HFFc6 (cell line): ENCODE results near the gene TENM4. TPM values are rescaled to one million over a fixed set of nuclear protein-coding genes. Genes with fewer than 3 reads are reported as not detected.

ENCODE experiments used
- DNase-seq: peaks from one replicate; pipeline ENCODE4 v3.0.0-alpha.2; 2018
- H3K27ac Mint-ChIP-seq: 2 replicates; pipeline ENCODE4 v1.8.0; 2020; ENCODE audit warnings: mild to moderate bottlenecking, mixed read lengths
- H3K27me3 Mint-ChIP-seq: 2 replicates; pipeline ENCODE4 v1.8.0; 2021; ENCODE audit warnings: mild to moderate bottlenecking, moderate library complexity, mixed read lengths; ENCODE audit not compliant: insufficient read depth
- H3K36me3 Mint-ChIP-seq: 2 replicates; pipeline ENCODE4 v1.8.0; 2021; ENCODE audit warnings: low read depth, mixed read lengths
- H3K4me1 Mint-ChIP-seq: 2 replicates; pipeline ENCODE4 v1.8.0; 2020; ENCODE audit warnings: low read depth, mixed read lengths
- H3K4me3 Mint-ChIP-seq: 2 replicates; pipeline ENCODE4 v1.8.0; 2020; ENCODE audit warnings: mild to moderate bottlenecking, moderate library complexity, mixed read lengths
- H3K9me3 Mint-ChIP-seq: 2 replicates; pipeline ENCODE4 v1.8.0; 2020; ENCODE audit warnings: mild to moderate bottlenecking, mixed read lengths
- total RNA-seq, 6 experiments: library from RNA; stranded (reverse); fragmentation: NEBNext Ultra II Directional; extraction: Animal tissue kit (Norgen Biotek cat#: 25700); gene quantifications; 2 replicates in 1 of 6; 3 replicates in 5 of 6; pipeline ENCODE4 v1.2.3, GENCODE V29; 2021
- TF ChIP-seq, protein P1 (sequence below): fragments of 200-600 bp; sonication (generic); IDR thresholded peaks from 2 replicates; pipeline ENCODE4 v1.5.0; 2021; ENCODE audit warnings: antibody characterized with exemption, mild to moderate bottlenecking

TENM4 gene
- total RNA-seq, 6 experiments from 2014 or later, result 20.9 to 45.5 (median 26.5) TPM

- peak; percentile 32 for DNase-seq
- H3K27me3 Mint-ChIP-seq, result peaks cover 2% of the 10 kb centered on the region
- TF ChIP-seq, protein P1, sequence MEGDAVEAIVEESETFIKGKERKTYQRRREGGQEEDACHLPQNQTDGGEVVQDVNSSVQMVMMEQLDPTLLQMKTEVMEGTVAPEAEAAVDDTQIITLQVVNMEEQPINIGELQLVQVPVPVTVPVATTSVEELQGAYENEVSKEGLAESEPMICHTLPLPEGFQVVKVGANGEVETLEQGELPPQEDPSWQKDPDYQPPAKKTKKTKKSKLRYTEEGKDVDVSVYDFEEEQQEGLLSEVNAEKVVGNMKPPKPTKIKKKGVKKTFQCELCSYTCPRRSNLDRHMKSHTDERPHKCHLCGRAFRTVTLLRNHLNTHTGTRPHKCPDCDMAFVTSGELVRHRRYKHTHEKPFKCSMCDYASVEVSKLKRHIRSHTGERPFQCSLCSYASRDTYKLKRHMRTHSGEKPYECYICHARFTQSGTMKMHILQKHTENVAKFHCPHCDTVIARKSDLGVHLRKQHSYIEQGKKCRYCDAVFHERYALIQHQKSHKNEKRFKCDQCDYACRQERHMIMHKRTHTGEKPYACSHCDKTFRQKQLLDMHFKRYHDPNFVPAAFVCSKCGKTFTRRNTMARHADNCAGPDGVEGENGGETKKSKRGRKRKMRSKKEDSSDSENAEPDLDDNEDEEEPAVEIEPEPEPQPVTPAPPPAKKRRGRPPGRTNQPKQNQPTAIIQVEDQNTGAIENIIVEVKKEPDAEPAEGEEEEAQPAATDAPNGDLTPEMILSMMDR, result no peak
- H3K36me3 Mint-ChIP-seq, result peaks cover 14% of the 10 kb centered on the region
- H3K4me3 Mint-ChIP-seq, result no peak overlapping the region
- no peak overlapping the region for H3K27ac Mint-ChIP-seq
- peaks cover 55% of the 10 kb centered on the region for H3K4me1 Mint-ChIP-seq
- no peaks in the 10 kb centered on the region for H3K9me3 Mint-ChIP-seq
Measured at GRCh38 chr11:79080551-79080950, 360.3 kb downstream of the TENM4 start.

DNA sequence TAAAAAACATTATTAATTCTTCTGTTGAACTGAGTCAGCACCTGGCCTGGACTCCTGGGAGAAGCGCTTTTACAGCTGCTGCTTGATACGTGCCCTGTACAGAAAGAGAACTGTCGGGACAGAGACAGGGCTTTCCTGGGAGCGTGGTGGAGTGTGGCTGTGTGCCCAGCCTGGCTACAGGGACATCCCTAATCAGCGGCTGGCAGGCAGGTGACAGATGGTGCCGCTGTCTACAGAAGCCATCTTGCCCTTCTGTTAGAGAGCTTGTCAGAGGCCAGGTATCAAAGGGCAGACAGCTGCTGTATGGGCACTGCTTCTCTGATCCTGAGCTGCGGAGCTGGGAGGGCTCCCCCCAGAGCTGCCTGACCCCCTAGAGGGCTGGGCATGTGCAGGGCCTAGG lies 361.8 kb downstream of the TENM4 start:
- no peak for DNase-seq

DNA sequence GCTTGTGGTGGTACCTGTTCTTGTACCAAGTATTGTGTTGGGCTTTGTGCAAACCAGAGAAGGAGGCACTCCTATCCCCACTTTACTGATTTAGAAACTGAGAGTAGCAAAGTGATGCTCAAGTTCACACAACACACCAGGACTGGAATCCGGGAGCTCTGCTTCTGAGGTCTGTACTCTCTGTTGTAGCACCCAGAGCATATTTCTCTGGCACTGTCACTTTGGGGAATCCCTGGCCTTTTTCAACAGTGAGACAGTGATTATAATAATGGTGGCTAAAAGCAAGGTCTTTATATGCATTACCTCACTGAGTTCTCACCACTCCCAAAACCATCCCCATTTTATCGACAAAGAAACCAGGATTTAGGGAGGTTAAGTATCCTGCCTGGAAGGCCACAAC lies 362.4 kb downstream of the TENM4 start:
- no peak overlapping the region for H3K4me3 Mint-ChIP-seq
- H3K27ac Mint-ChIP-seq, result no peak overlapping the region
- DNase-seq, result no peak
- H3K36me3 Mint-ChIP-seq, result peaks cover 11% of the 10 kb centered on the region
- peaks cover 2% of the 10 kb centered on the region for H3K27me3 Mint-ChIP-seq
- TF ChIP-seq, protein P1, result no peak
- H3K4me1 Mint-ChIP-seq, result peaks cover 49% of the 10 kb centered on the region
- no peaks in the 10 kb centered on the region for H3K9me3 Mint-ChIP-seq

More for the DNA sequence above, 361.8 kb downstream of the TENM4 start:
- Mint-ChIP-seq H3K36me3 (peaks cover 11% of the 10 kb centered on the region), H3K27me3 (peaks cover 2% of the 10 kb centered on the region), H3K4me3 (no peak overlapping the region), H3K27ac (no peak overlapping the region), H3K9me3 (no peaks in the 10 kb centered on the region), H3K4me1 (peaks cover 53% of the 10 kb centered on the region)
- TF ChIP-seq, protein P1, result no peak

DNA sequence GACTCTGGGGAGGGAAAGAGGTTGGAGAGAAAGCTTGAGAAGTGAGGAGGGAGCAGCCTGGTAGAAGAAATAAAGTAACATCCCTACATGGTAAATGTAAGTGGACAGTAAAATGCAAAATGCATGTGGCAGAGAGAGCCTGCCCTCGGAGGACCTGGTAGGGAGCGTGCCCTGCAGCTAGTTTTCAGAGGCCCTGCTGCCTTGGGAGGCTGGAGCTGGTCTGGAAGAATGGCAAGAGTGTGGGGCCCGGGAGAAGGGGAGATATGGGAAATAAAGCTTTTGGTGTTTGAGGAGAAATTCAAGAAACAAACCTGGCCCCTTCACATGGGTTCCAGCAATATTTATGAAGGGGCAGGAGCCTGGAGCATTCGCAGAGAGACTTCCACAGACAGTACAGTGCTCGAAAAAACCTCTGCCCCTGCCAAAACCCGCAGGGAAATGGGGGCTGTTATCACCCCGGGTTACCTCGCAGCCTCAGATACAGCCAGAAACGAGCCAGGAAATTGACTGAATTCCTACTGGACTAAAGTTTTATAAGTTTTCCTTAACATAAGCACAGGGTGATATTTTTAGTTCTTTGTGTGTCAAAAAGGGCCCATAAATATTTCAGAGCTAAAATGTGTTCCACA lies 363.0 kb downstream of the TENM4 start:
- H3K9me3 Mint-ChIP-seq, result no peaks in the 10 kb centered on the region
- H3K27ac Mint-ChIP-seq, result no peak overlapping the region
- H3K4me3 Mint-ChIP-seq, result no peak overlapping the region
- H3K36me3 Mint-ChIP-seq, result peaks cover 11% of the 10 kb centered on the region
- peaks cover 46% of the 10 kb centered on the region for H3K4me1 Mint-ChIP-seq
- TF ChIP-seq, protein P1, result no peak
- no peak for DNase-seq
- H3K27me3 Mint-ChIP-seq, result peaks cover 2% of the 10 kb centered on the region

DNA sequence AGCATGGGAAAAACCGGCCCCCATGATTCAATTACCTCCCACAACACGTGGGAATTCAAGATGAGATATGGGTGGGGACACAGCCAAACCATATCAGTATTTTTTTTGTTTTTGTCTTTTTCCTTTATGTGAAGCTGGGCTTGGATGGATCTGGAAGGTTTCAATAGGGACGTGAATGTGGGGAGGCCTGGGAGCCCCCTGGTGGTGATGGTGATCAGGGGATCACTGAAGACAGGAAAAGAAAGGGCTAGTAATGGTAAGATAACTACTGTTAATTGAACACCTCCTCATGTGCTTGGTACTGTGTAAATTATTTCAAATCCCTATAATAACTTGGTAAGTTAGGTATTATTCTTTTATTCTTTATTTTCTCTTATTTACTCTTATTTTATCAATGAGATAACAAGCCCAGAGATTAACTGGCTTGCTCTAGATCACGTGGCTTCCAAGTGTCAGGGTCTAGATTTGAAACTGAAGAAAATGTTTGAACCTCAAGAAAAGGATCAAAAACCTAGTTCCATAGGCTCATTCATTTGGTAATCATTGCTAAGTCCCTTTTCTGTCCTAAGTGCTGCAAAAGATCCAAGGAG lies 364.2 kb downstream of the TENM4 start:
- Mint-ChIP-seq H3K4me3 (no peak overlapping the region), H3K9me3 (no peaks in the 10 kb centered on the region), H3K36me3 (peaks cover 11% of the 10 kb centered on the region), H3K27me3 (peaks cover 2% of the 10 kb centered on the region), H3K4me1 (peaks cover 35% of the 10 kb centered on the region), H3K27ac (no peak overlapping the region)
- TF ChIP-seq, protein P1, result peak; percentile 86
- no peak for DNase-seq
